Lung (tissue), 12 donors: ENCODE measurements around the gene TOR4A. TPM values are rescaled to one million over a fixed set of nuclear protein-coding genes. Genes with fewer than 3 reads are reported as not detected.

Experiments used
- ATAC-seq: fragments of 200-7000 bp; cut with Tn5 transposase; one replicate; pipeline ENCODE4 v1.9.1; 2020; ENCODE audit warnings: moderate number of reproducible peaks; ENCODE audit not compliant: insufficient read depth, low FRiP score
- DNase-seq, 3 donors: peaks; one replicate each; pipeline ENCODE4 v3.0.0-alpha.2; 2013 to 2017
- H3K27ac ChIP-seq, 2 donors: one replicate each; pipeline ENCODE4 v1.5.1; 2013; ENCODE audit warnings: mild to moderate bottlenecking in 2 of 2, moderate library complexity in 2 of 2, control low read depth in 1 of 2, inconsistent platforms in 1 of 2, low read depth in 1 of 2, low read length in 1 of 2
- H3K27me3 ChIP-seq, 3 donors: one replicate each; pipeline ENCODE4 v1.5.1; 2013; ENCODE audit warnings: low read length in 2 of 3; ENCODE audit not compliant: control insufficient read depth in 3 of 3, insufficient read depth in 3 of 3
- H3K36me3 ChIP-seq, 4 donors: one replicate each; pipeline ENCODE4 v1.5.1; 2013; ENCODE audit warnings: low read length in 4 of 4, mild to moderate bottlenecking in 1 of 4, moderate library complexity in 1 of 4; ENCODE audit not compliant: control insufficient read depth in 4 of 4, insufficient read depth in 4 of 4
- H3K4me1 ChIP-seq, 5 donors: one replicate each; pipeline ENCODE4 v1.5.1; 2013; ENCODE audit warnings: low read length in 5 of 5, mild to moderate bottlenecking in 2 of 5, moderate library complexity in 1 of 5; ENCODE audit not compliant: control insufficient read depth in 5 of 5, insufficient read depth in 5 of 5
- H3K4me3 ChIP-seq: one replicate; pipeline ENCODE4 v1.5.1; 2013; ENCODE audit warnings: mild to moderate bottlenecking, control low read depth, moderate library complexity
- H3K9ac ChIP-seq, 2 donors: one replicate each; pipeline ENCODE4 v1.5.1; 2013; ENCODE audit warnings: low read length in 2 of 2, control low read depth in 1 of 2; ENCODE audit not compliant: insufficient read depth in 1 of 2
- H3K9me3 ChIP-seq, 4 donors: one replicate each; pipeline ENCODE4 v1.5.1; 2013; ENCODE audit warnings: low read length in 3 of 4, mild to moderate bottlenecking in 1 of 4, moderate library complexity in 1 of 4; ENCODE audit not compliant: control insufficient read depth in 4 of 4, insufficient read depth in 3 of 4
- WGBS, 2 donors: extraction: QIAGEN DNeasy Blood & Tissue Kit; methylation state at CpG; one replicate each; pipeline ENCODE4 v1.1.7; 2013; 5-methylcytosine and 5-hydroxymethylcytosine counted together
- polyA plus RNA-seq, 2 donors: library from polyadenylated mRNA; stranded (reverse); fragments of 200-250 nt; gene quantifications; one replicate each; pipeline ENCODE4 v1.2.1, GENCODE V29; 2013
- total RNA-seq, 2 donors: library from RNA; depleted of rRNA in 1 of 2; stranded (reverse); fragments of >200 nt in 1 of 2; gene quantifications; one replicate each; pipeline ENCODE4 v1.2.1, GENCODE V29; 2014 to 2021
- TF ChIP-seq, protein P1 (sequence below): IDR thresholded peaks from 2 replicates; pipeline ENCODE4 v1.5.1; 2012; ENCODE audit warnings: mild to moderate bottlenecking; ENCODE audit errors: control extremely low read depth, extremely low read depth
- donor health status: control.
- donor health status: control.
- donor health status: Bipolar disorder and iron deficiency.
- donor health status: healthy.
- donor health status: DM: yes; HTN: yes; CAD: no.

Gene TOR4A
- total and polyA plus RNA-seq, 4 donors, result 9.6 to 42.5 (median 20.7) TPM

DNA sequence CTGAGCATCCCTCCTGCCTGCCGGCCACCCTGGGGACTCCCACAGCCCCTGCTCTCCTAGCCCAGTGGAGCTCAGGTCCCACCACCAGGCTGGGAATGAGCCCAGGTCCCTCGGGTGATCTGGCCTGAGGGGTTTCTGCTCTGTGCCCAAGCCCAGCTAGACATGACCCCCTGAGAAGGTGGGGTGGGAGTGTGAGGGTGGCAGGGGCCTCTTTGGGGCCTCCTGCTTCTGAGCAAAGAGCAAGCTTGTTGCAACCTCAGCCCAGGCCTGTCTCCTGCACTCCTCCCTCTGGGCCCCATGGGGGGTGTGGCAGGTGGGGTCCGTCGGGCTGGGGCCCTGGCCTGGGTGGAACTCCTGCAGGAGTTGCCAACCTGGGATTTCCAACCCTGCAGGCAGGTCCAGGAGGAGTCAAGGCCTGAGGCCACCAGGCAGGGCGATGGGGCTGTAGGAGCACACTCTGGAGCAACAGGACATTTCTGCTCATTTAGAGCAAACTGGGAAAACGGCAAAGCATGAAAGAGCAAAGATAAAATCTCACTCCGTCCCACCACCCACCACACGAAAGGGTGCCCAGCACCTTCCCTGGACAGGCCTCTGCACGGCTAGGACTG lies 35.9 kb downstream of the TOR4A start:
- DNase-seq (no peak), ATAC-seq (no peak)
- no peak overlapping the region for H3K27ac ChIP-seq
- H3K36me3 ChIP-seq, result no peaks in the 10 kb centered on the region
- WGBS, 2 donors, result 81% methylated on average over 9 of the region's 9 CpGs
- no peak overlapping the region for H3K4me3 ChIP-seq
- H3K27me3 ChIP-seq, result no peaks in the 10 kb centered on the region
- H3K4me1 ChIP-seq, result peaks cover 0 to 19% (median 12%) of the 10 kb centered on the region in 5 donors
- TF ChIP-seq, protein P1, sequence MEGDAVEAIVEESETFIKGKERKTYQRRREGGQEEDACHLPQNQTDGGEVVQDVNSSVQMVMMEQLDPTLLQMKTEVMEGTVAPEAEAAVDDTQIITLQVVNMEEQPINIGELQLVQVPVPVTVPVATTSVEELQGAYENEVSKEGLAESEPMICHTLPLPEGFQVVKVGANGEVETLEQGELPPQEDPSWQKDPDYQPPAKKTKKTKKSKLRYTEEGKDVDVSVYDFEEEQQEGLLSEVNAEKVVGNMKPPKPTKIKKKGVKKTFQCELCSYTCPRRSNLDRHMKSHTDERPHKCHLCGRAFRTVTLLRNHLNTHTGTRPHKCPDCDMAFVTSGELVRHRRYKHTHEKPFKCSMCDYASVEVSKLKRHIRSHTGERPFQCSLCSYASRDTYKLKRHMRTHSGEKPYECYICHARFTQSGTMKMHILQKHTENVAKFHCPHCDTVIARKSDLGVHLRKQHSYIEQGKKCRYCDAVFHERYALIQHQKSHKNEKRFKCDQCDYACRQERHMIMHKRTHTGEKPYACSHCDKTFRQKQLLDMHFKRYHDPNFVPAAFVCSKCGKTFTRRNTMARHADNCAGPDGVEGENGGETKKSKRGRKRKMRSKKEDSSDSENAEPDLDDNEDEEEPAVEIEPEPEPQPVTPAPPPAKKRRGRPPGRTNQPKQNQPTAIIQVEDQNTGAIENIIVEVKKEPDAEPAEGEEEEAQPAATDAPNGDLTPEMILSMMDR, result no peak
- no peaks in the 10 kb centered on the region for H3K9me3 ChIP-seq
- H3K9ac ChIP-seq, result no peak overlapping the region

DNA sequence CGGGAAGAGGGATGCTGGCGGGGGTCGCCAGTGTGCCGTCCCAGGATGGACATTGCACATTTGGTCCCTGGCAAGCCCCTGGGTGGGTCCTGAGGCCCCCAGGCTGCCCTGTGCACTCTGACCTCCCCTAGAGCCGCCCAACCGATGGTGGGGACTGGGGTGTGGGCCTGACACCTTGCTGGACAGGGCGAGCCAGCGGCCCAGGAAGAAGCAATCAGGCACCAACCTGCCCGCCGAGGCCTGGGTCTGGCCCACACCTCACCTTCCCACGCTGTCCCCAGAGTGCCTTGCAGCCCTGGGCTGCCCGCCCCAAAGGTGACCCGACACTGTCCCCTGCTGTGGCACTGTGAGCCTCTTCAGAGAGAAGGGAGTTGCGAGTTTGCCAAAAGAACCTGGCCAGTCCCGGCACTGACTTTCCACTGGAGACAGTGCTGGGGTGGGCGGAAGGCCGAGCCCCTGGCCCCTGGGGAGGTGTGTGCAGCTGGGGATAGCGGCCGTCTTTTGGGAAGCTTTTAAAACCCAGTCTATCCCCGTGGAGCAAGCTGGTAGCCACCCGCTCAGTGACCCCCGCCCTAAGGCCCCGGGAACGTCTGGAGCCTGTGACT lies 36.5 kb downstream of the TOR4A start:
- 86 to 87% methylated on average over 23 to 24 of the region's 24 CpGs for WGBS, 2 donors
- ATAC-seq (no peak), DNase-seq (no peak)
- H3K9ac ChIP-seq, result no peak overlapping the region
- TF ChIP-seq, protein P1, result no peak
- peak overlapping the region in 1 of 2 donors; percentile 15 for H3K27ac ChIP-seq
- H3K4me1 ChIP-seq, result peaks cover 0 to 19% (median 12%) of the 10 kb centered on the region in 5 donors
- no peaks in the 10 kb centered on the region for H3K36me3 ChIP-seq
- H3K4me3 ChIP-seq, result no peak overlapping the region
- no peaks in the 10 kb centered on the region for H3K9me3 ChIP-seq
- H3K27me3 ChIP-seq, result no peaks in the 10 kb centered on the region

DNA sequence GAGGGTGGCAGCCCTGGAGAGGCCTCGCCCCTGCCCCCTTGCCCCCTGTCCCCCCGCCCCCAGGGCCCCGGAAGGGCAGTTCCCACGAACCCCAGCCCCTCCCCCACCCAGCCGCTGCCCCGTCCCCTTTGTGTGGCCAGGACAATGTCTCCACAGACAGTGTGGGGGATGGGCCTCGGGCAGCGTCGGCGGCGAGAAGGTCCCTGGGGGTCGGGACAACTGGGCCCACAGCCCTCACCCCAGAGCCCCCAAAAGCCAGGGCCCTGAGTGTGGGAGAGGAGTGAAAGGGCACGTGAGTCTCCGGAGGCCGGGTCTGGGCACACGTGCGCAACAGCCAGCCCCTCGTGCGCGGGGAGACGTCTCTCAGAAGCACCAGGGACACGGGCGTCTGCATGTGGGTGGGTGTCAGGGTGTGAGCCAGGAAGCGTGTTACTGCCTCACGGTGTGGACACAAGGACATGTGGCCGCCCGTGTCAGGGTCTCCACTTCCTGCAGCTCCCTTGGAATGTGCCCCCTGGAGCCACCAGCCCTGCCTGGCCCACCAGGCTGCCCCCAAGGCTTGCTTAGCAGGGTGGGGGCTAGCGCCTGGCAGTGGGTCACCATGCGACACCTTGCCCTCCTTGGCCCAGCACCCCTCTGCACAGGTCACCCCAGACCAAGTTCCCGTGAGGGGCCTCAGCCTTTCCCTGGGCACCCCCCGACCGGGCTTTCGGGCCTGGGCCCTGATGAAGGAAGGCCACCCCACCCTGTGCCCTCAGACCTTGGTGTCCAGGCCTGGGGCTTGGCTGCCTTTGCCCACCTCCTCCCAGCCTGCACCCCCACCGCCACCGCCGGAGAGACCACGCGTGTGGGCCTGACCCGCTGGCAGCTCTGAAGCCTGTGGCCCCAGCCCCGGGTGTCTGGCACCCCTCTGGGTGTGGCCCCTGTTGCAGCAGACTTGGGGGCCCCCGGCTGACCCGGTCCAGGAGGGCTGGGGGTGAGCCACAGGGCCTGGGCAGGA lies 37.3 kb downstream of the TOR4A start:
- peak overlapping the region in 1 of 2 donors; percentile 13 for H3K27ac ChIP-seq
- WGBS, 2 donors, result 76 to 81% methylated on average over 40 to 42 of the region's 42 CpGs
- DNase-seq (no peak), ATAC-seq (no peak)
- no peak overlapping the region for H3K9ac ChIP-seq
- H3K4me1 ChIP-seq, result peaks cover 0 to 19% (median 14%) of the 10 kb centered on the region in 5 donors
- H3K4me3 ChIP-seq, result no peak overlapping the region
- no peaks in the 10 kb centered on the region for H3K9me3 ChIP-seq
- no peaks in the 10 kb centered on the region for H3K36me3 ChIP-seq
- TF ChIP-seq, protein P1, result no peak
- H3K27me3 ChIP-seq, result no peaks in the 10 kb centered on the region
